B cell (primary cell): ENCODE data around the gene BIRC2.

Source experiments
- EZH2 ChIP-seq: IDR thresholded peaks from 2 replicates; pipeline ENCODE4 v1.6.1; 2012; ENCODE audit warnings: borderline replicate concordance, low read depth, mild to moderate bottlenecking, moderate library complexity, low read length; ENCODE audit not compliant: insufficient read depth, poor library complexity, severe bottlenecking
- TF ChIP-seq, protein P1 (sequence below): fragments of 200-600 bp; IDR thresholded peaks from one replicate; pipeline ENCODE4 v1.8.0; 2022; ENCODE audit warnings: antibody characterized with exemption, mild to moderate bottlenecking

DNA sequence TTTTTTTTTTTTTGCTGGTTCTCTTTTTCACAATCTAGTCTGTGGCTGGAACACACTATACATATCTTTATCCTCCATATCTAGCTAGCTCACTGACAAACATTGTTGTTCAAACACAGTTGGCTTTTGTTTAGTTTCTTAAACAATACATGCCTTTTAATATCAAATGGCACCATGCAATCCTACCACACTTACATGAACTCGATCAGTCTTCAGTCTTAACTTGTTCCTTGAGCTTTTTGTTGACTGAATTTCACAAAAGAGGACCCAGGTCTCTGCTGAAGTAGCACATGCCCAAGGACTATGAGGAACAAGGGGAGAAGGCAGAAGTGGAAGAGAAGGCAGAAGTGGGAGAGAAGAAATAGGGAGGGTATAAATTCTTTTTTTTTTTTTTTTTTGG, 80.1 kb downstream of the BIRC2 start:
- TF ChIP-seq, protein P1, sequence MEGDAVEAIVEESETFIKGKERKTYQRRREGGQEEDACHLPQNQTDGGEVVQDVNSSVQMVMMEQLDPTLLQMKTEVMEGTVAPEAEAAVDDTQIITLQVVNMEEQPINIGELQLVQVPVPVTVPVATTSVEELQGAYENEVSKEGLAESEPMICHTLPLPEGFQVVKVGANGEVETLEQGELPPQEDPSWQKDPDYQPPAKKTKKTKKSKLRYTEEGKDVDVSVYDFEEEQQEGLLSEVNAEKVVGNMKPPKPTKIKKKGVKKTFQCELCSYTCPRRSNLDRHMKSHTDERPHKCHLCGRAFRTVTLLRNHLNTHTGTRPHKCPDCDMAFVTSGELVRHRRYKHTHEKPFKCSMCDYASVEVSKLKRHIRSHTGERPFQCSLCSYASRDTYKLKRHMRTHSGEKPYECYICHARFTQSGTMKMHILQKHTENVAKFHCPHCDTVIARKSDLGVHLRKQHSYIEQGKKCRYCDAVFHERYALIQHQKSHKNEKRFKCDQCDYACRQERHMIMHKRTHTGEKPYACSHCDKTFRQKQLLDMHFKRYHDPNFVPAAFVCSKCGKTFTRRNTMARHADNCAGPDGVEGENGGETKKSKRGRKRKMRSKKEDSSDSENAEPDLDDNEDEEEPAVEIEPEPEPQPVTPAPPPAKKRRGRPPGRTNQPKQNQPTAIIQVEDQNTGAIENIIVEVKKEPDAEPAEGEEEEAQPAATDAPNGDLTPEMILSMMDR, result no peak
- TF ChIP-seq EZH2, result no peak
